Measurements from ENCODE around the gene ATP6V1C2. TPM values are rescaled to one million over a fixed set of nuclear protein-coding genes. Genes with fewer than 3 reads are reported as not detected.

The ATP6V1C2 gene
- total RNA-seq, 1 donor from 2014 or later = not detected

GRCh38 chr2:10818984-10819383 is 97.6 kb downstream of the ATP6V1C2 start:
- no peak overlapping the region for H3K27ac Mint-ChIP-seq (ENCODE audit: unreplicated experiment)
- peaks cover 2% of the 10 kb centered on the region for H3K27me3 Mint-ChIP-seq (ENCODE audit: unreplicated experiment)
- H3K36me3 Mint-ChIP-seq (ENCODE audit: low read depth, unreplicated experiment) = no peaks in the 10 kb centered on the region
- no peak for TF ChIP-seq CTCF (IDR thresholded peaks at IDR 0.05; ENCODE audit: unreplicated experiment)
- no peak for DNase-seq (ENCODE audit: low spot score)
- no peaks in the 10 kb centered on the region for H3K9me3 Mint-ChIP-seq (ENCODE audit: unreplicated experiment)
- H3K4me3 Mint-ChIP-seq (ENCODE audit: unreplicated experiment) = no peak overlapping the region
- H3K4me1 Mint-ChIP-seq (ENCODE audit: unreplicated experiment) = peaks cover 17% of the 10 kb centered on the region

GRCh38 chr2:10819714-10820314 is 98.4 kb downstream of the ATP6V1C2 start:
- no peak overlapping the region for H3K4me3 Mint-ChIP-seq (ENCODE audit: unreplicated experiment)
- no peak for TF ChIP-seq CTCF (IDR thresholded peaks at IDR 0.05; ENCODE audit: unreplicated experiment)
- peaks cover 10% of the 10 kb centered on the region for H3K4me1 Mint-ChIP-seq (ENCODE audit: unreplicated experiment)
- no peak for DNase-seq (ENCODE audit: low spot score)
- peaks cover 5% of the 10 kb centered on the region for H3K27me3 Mint-ChIP-seq (ENCODE audit: unreplicated experiment)
- no peak overlapping the region for H3K27ac Mint-ChIP-seq (ENCODE audit: unreplicated experiment)
- no peaks in the 10 kb centered on the region for H3K9me3 Mint-ChIP-seq (ENCODE audit: unreplicated experiment)
- H3K36me3 Mint-ChIP-seq (ENCODE audit: low read depth, unreplicated experiment) = no peaks in the 10 kb centered on the region

DNA sequence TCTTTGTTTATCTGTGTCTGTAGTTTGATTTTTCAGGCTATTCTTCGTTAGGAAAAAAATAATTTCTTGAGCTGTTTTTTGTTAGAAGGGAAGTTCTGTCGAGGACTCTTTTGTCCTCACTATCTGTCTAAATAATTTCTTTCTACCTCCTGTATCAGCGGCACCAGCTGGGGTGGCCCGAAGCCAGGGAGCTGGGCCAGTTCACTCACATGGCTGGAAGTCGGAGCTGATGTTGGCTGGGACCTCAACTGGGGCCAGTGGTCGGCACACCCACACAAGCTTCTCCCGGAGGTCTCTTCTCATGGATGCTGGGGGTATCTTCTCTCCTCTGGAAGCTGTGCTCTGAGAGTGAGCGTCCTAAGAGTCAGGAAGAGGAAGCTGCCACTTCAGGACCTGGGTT is 99.1 kb downstream of the ATP6V1C2 start:
- H3K27me3 Mint-ChIP-seq (ENCODE audit: unreplicated experiment) = peaks cover 7% of the 10 kb centered on the region
- no peak for DNase-seq (ENCODE audit: low spot score)
- no peaks in the 10 kb centered on the region for H3K36me3 Mint-ChIP-seq (ENCODE audit: low read depth, unreplicated experiment)
- no peak for TF ChIP-seq CTCF (IDR thresholded peaks at IDR 0.05; ENCODE audit: unreplicated experiment)
- H3K27ac Mint-ChIP-seq (ENCODE audit: unreplicated experiment) = no peak overlapping the region
- H3K4me1 Mint-ChIP-seq (ENCODE audit: unreplicated experiment) = peaks cover 8% of the 10 kb centered on the region
- H3K9me3 Mint-ChIP-seq (ENCODE audit: unreplicated experiment) = no peaks in the 10 kb centered on the region
- no peak overlapping the region for H3K4me3 Mint-ChIP-seq (ENCODE audit: unreplicated experiment)

DNA sequence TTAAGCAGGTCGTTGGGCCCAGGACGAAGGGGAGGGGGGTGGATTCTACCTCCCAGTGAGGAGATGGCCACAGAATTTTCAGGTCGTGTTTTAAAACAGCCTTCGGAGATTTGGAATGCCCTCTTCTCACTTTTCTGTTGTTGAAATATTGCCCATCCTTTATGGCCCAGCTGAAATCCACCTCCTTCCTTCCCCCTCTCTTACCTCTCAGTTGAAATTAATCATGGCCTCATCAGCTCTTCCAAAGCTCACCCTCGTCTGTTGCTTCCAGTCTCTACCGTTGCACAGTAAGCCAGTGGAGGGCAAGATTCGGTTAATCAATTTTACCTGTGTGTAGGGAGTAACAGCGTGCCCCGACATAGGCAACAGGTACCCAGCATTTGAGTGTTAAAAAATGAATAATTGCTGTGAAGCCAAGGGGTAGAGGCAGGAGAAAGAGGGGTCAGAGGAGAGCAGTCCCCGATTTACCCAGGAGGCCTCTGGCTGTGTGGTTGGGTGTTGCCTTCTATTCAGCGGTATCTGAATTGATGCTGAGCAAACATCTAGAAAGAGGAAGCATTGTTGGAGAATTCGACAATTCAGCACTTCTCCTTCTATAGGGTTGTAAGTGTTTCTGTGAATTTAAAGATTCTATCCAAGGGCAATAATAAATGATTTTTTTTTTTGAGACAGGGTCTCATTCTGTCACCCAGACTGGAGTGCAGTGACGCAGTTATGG is 99.7 kb downstream of the ATP6V1C2 start:
- Mint-ChIP-seq H3K4me3 (ENCODE audit: unreplicated experiment) (no peak overlapping the region), H3K4me1 (ENCODE audit: unreplicated experiment) (peaks cover 8% of the 10 kb centered on the region), H3K9me3 (ENCODE audit: unreplicated experiment) (no peaks in the 10 kb centered on the region), H3K27me3 (ENCODE audit: unreplicated experiment) (peaks cover 9% of the 10 kb centered on the region), H3K36me3 (ENCODE audit: low read depth, unreplicated experiment) (no peaks in the 10 kb centered on the region), H3K27ac (ENCODE audit: unreplicated experiment) (no peak overlapping the region)
- TF ChIP-seq CTCF (IDR thresholded peaks at IDR 0.05; ENCODE audit: unreplicated experiment) = no peak
- no peak for DNase-seq (ENCODE audit: low spot score)

- TF ChIP-seq CTCF (IDR thresholded peaks at IDR 0.05; ENCODE audit: unreplicated experiment) = no peak
- Mint-ChIP-seq H3K27ac (ENCODE audit: unreplicated experiment) (no peak overlapping the region), H3K27me3 (ENCODE audit: unreplicated experiment) (peaks cover 7% of the 10 kb centered on the region), H3K4me3 (ENCODE audit: unreplicated experiment) (no peak overlapping the region), H3K4me1 (ENCODE audit: unreplicated experiment) (peaks cover 3% of the 10 kb centered on the region), H3K9me3 (ENCODE audit: unreplicated experiment) (no peaks in the 10 kb centered on the region), H3K36me3 (ENCODE audit: low read depth, unreplicated experiment) (no peaks in the 10 kb centered on the region)
- no peak for DNase-seq (ENCODE audit: low spot score)
Measured at GRCh38 chr2:10824191-10824590, 102.8 kb downstream of the ATP6V1C2 start.
